NCI-H2081 (cell line): Measurements from ENCODE around the gene DNAJB1.
"Not testable (repeated sequence)": the region's sequence is repeated elsewhere in the genome, so short reads cannot be mapped to it uniquely, and the experiment has no call there.

Experiments
- DNase-seq, 2 experiments: peaks; one replicate each; lab custom pipeline; 2025; lab: John Stamatoyannopoulos, UW

DNAJB1 gene

DNA sequence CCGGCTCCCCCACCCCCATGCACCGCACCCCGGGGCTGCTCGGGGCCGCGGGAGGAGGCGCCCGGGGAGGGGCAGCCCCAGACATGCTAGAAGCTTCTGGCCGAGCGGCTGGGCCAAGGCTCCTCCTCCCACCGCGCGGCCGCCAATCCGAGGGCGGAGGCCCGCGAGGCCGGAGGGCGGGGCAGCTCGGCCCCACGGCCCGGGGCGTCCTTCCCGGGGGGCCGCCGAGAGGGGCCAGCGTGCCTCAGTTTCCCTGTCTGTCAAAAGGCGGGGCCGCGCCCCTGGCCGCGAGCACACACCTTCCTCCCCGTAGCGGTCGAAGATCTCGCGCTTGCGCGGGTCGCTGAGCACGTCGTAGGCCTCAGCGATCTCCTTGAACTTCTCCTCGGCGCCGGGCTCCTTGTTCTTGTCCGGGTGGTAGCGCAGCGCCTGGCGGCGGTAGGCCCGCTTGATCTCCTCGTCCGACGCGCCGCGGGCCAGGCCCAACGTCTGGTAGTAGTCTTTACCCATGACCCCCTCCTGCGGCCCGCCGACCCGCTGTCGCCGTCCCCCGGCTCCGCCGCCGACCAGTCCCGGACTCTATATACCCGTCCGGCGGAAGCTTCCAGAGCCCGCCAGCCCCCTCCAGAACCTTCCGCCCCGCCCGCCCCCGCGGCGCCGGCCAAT lies at the start of gene DNAJB1:
Gene DNAJB1 (minus strand): TSS at position 558 of the 666 bp plus-strand sequence. CDS start 48 bp downstream, at position 510.
- peak; percentile 33 to 56 for DNase-seq

DNA sequence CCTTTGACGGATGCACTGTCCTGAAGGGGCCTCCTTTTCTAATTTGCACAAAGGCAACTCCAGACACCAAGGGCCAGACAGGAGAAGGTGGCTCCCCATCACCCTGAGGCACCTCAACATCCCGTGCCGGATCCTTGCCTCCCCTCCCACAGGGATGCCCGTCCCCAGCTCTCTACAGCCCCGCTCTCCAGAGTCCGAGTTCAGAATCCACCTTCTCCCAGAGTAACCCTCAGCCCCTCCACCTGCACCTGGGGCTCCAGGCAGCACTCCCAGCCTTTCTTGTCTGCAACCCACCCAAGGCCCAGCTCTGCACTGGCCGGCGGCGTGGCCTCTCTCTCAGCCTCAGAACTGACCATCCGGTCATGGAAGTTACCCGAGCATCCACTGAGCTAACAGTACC lies 48.9 kb upstream of the DNAJB1 start:
- no peak for DNase-seq

DNA sequence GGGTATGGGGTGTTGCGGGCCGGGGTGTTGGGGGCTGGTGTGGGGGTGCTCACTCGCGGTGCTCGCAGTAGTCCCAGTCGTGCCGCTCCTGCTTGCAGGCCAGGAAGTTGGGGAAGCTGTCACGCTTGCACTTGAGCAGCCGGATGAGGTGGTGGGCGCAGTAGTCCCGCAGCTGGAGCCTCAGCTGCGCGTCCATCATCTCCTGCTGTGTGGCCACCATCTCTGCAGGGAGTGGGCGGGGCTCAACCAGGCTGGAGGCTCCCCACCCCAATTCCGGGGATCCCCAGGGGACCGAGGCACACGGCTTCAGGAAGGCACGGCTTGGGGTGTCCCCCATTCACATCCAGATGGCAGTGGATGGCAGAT lies 48.5 kb upstream of the DNAJB1 start:
- no peak for DNase-seq

DNA sequence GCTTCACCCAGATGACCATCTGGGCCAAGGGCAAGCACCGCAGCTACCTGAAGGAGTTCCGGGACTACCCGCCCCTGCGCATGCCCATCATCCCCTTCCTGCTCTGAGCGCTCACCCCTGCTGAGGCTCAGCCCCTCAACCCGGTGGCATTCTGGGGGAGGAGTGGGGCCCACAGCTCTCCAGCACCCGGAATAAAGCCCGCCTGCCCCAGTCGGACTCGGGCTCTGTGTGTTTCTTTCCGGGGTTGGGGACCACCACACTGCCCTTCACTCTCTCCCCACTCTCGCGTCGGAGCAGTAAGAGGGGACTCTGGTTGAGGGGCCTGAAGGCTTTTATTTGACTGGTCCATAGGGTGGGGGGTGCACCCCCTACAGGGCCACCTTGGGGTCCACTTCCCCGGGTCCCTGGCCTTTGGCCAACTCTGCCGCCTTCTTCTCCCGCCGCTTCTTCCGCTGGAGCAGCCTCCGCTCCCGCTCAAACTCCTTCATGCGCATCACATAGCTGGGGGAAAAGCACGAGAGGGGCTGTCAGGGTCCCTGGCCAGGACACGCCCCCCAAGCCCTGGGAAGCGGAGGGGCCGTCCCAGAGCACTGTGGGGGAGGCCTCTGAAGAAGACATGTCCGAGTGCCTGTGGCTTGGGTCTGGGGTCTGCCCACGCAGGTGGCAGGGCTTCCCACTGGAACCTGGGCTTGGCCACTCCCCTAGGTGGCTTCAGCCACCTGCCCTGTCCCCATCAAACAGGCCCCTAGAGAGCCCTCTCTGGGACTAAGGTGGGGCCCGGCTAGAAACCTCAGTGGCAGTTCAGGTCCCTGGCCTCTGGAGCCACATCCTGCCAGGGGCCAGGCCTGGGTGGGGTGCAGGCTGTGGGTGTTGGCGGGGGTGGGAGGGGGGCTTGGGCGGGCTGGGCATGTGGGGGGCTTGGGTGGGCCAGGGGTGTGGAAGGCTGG lies 47.8 kb upstream of the DNAJB1 start:
- DNase-seq = no peak

DNA sequence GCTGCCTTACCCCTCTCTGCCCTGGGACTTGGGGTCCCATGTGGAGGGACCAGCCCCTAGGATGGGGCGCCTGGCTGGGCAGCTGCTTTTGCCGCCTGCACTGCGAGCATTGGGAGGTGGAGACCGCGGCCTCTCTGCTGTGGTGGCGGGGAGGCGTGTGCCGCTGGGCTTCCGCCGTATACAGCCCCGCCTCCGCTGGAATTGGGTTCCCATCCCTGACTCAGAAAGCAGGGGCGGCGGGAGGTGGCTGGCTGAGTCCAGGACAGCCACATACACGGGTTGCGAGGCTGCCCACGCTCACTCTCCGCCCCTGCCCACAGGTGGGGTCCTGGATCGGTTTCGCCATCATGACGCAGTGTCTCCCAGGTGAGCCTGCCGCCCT lies 47.1 kb upstream of the DNAJB1 start:
- no peak for DNase-seq

DNA sequence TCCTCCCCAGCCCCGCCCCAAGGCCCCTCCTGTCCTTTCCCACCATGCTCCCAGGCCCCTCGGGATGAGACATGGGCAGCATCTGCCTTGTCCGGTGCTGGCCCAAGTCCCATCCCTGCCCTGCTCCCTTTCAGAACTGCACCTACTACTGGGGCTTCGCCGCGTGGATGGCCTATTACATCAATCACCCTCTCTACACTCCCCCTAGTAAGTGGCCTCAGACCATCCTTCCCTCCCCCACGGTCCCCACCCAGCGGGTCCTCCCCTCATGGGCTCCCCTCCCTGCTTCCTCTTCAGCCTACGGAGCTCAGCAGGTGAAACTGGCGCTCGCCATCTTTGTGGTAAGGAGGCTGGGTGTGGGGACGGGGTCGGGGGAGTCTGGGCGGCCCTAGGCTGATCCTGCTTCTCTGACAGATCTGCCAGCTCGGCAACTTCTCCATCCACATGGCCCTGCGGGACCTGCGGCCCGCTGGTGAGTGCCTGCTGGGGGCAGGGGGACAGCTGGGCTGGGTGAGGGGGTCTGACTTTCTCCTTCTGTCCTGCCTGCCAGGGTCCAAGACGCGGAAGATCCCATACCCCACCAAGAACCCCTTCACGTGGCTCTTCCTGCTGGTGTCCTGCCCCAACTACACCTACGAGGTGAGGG lies 46.6 kb upstream of the DNAJB1 start:
- not testable (repeated sequence) for DNase-seq

DNA sequence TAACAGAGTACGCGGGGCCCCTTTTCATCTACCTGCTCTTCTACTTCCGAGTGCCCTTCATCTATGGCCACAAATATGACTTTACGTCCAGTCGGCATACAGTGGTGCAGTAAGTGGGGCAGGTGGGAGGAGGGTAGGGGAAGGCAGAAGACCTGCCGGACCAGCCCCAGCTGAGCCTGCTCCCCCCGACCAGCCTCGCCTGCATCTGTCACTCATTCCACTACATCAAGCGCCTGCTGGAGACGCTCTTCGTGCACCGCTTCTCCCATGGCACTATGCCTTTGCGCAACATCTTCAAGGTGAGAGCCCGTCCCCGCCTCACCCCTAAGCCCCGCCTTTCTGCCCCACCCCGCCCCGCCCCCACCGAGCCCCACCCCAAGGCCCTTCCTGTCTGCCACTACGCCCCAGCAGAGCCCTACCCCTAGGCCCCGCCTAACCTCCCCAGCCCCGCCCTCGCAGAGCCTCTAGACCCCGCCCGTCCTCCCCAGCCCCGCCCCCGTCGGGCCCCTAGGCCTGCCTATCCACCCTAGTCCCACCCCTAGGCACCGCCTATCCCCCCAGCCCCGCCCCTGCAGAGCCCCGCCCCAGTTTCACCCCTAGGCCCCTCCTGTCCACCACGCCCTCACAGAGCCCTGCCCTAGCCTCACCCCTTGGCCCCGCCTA lies 45.9 kb upstream of the DNAJB1 start:
- peak in 1 of 2 experiments; percentile 26 for DNase-seq

DNA sequence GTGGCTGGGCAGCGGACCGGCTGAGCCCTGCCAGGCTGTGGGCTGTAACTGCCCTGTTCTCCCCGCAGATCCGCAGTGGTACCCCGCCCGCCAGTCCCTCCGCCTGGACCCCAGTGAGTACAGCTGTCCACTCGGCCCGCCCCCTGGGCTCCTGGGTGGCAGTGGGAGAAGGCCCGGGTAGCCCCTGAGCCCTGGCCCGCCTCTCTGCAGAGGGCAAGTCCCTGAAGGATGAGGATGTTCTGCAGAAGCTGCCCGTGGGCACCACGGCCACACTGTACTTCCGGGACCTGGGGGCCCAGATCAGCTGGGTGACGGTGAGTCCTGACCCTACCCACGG lies 45.4 kb upstream of the DNAJB1 start:
- DNase-seq = no peak

DNA sequence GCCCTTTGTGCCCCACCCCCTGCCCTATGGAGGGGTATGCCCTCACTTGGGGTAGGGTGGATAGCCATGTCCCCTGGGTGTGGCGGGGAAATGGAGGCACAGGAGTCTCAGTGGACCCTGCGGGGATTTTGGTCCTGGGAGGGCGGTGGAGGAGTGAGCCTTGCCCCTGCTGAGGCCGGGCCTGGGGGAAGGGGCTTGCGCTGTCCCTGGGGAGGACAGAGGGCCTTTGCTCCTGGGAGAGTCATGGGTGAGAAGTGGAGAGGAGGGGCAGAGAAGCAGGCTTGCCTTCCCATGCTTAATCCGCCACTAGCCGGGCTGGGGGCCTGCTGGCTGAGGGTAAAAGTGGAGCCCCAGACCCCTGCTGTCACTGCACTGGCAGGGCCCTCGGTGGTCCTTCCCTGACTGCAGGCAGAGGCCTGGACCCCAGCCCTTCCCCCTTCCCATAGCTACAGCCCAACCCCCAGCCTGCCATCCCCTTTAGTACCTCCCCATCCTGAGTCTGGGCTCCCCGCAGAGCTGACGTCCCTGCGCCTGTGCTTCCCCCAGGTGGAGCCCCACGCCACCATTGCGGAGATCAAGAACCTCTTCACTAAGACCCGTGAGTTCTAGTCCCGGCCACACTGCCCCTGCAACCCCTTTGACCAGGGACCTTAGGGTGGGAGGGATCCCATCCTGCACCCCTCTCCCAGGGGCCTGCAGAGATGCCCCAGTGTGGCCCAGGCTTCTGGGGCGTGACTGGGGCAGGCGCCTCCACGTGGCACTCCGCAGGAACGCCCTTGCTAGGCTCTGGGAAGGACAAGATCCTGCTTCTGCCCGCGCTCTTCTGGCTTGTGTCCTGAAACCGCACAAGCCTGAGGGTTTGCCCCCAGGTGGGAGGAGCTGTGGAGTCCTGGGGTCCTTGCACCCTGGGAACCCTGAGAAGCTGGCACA lies 44.7 kb upstream of the DNAJB1 start:
- no peak for DNase-seq

DNA sequence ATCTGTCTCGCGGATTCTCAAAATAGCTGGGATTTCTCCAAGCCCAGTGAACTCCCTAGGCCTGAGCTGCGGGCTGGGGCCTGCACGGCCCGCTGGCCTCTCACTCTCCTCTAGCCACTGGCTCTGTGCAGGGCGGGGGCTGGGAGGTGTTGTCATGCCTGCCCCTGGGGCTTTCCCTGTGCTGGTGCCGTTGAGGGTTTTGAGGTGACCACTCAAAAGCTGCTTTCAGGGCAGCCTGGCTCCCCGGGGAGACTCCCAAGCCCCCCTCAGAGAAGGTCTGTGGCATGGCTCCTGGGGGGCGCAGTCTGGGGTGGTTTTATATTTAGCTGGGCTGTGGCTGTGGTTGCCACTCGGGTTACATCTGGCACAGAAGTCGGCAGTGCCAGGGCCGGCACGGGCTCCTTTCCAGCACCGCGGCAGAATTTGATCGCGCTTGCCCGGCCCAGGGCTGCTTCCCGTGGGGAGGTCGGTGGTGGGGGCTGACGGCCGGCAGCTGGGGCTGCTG lies 43.7 kb upstream of the DNAJB1 start:
- no peak for DNase-seq

DNA sequence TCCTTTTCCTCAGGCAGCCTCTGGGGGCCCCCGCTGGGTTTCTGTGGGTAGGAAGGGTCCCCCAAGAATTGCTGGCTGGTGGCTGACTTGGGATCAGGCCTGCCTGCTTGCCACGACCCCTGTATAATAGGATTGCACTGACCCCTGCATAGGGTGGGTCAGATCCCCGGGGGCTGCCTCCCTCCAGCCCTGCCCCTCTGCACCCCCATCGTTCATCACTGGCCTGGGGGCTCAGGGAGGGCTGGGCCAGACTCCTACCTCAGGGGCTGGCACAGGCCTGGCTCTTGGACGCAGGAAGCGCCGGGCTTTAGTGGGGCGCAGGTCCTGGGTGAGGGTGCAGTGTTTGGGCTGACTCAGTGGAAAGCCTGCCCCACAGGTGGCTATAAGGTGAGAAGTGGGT lies 43.1 kb upstream of the DNAJB1 start:
- no peak for DNase-seq

DNA sequence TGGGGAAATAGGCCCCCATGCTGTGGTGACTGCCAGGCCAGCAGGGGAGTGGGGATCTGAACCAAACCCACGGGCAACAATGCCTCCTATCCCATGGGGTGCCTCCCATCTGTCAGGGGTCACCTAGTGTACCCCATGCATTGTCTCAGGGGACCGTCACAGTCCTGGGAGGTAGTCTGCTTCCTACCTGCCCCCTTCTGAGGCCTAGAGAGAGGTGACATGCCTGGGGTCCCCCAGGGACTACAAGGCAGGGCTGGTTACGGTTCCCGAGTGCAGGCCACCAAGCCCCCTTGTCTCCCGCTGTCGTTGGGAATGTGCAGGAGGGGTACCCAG lies 42.5 kb upstream of the DNAJB1 start:
- no peak for DNase-seq

DNA sequence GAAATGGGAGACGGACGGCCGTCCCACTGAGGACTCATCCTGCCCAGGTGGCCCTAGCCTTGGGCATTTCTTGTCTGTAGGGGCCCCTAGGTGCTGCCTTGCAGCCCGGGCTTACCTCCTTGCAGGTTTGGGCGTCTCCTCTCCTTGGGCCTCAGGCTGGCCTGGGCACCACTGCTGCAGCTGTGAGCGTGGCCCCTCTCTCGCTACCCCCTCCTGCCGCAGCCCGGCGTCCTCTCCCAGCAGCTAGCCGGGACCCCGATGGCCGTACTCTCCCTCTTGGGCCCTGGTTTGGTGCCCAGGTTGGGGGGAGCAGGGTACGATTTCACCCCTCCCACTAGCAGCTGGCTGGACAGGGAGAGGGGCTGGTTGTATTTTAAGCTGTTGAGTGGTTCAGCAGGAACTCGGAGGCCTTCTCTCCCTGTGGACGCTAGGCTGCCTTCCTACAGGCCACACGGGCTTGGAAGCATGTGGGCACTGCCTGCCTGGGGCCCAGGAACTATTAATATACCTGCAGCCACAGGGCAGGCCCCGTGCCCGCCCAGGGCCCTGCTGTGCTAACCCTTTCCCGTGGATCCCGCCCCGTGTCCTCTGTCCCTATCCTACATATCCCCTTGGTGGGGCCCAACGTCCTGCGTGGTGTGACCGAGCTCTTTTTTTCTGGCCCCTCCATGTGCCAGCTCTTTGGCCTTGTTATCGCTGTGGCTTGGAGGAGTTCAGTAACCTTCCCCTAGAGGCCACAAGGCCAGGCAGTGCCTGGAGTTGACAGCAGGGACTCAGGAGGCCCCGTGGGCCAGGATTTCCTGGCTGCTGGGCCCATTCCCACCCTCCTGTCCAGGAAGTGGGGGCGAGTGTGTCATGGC lies 41.9 kb upstream of the DNAJB1 start:
- no peak for DNase-seq

DNA sequence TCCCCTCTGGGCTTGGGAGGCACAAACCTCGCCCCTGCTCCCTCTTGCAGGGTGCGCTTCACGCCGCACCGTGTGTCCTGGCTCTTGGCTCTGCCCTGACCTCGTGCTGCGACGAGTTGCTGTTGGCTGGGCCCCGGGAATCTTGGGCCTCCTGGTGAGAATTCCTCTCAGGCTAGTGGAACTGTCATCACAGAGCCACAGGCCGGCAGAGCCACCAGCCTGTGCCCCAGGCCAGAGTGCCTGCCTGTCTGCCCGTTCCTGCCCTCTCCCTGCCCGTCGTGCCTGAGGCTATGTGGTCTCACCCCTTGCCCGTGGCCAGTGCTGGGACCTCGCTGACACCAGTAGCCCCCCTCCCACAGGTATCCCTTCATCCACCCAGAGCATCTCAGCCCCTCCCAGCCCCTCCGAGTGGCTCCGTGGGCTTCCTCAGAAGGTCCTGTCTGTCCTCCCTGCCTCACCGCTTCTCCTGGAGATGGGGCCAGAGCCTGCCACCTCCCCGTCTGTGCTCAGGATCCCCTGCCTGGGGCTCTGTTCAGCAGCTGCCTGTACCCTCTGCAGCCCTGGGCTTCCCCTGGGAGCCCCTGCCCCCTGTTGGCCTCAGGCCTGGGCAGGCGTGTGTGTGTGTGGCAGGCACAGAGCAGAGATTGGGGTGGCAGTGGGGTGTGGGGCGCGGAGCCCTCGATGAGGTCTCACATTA lies 40.3 kb upstream of the DNAJB1 start:
- DNase-seq = no peak

DNA sequence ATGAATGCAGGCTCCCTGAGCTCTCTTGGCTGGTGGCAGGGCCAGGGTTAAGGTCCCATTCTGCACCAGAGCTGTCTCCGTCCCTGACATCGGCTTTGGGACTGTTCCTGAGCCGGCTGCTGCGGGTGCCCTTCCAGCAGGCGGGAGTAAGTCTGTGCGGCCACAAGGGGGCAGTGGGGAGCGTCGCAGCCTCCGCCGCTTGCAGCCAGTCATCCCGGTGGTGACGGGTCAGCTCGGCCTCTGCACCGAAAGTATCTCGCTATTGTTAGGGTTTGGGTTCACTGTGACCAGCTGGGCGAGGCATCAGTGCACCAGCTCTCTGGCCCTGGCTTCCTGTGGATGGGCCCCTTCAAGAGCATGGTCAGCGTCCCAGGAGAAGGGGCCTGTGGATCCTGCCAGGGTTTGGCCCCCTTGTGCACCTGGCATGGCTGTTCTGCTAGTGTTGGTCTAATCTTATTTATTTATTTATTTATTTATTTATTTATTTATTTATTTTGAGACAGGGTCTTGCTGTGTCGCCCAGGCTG lies 38.5 kb upstream of the DNAJB1 start:
- DNase-seq = peak in 1 of 2 experiments; percentile 8

DNA sequence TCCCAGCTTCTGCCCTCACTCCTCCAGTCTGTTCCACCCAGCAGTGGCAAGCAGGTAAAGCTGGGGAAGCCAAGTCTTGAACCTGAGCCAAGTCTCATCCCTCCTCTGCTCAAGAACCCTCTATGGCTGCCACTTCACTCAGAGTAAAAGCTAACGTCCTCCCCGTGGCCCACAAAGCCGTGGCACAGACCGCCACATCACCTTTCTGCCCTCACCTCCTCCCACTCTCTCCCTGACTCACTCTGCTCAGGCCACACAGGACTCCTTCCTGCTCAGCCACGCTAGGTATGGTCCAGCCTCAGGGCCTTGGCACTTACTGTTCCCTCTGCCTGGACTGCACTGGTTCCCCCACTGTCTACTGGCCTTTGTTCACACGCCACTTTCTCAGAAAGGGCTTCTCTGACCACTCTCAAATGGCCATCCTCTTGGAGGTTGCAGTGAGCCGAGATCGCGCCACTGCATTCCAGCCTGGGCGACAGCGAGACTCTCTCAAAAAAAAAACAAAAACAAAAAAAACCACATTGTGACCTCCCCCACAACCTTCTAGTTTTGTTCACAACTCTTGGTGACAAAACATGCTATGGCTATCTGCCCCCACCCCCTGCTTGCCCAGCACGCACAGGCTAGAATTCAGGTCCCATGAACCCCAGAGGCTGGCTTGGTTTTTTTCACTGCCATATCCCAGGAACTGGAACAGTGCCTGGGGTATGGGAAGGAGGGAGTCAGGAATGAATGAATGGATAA lies 37.9 kb upstream of the DNAJB1 start:
- no peak for DNase-seq

DNA sequence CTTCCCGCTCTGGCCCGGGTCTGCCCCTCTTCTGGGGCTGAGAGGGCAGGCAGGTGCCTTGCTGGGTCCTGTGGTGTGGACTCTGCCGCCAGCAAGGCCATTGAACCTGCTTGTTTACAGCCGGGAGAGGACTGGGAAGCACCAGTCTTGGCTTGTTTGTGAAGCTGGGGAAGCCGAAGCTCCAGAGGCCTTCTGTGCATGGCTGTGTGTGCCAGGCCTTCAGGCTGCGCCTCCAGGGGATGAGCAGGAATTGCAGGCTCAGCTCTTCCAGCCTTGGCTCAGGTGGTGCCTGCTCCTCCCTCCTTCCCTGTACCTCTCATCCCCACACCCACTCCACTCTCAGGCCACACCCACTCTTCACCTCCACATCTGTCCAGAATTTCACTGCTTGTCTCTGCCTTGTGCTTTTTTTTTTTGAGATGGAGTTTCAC lies 36.2 kb upstream of the DNAJB1 start:
- DNase-seq = no peak

DNA sequence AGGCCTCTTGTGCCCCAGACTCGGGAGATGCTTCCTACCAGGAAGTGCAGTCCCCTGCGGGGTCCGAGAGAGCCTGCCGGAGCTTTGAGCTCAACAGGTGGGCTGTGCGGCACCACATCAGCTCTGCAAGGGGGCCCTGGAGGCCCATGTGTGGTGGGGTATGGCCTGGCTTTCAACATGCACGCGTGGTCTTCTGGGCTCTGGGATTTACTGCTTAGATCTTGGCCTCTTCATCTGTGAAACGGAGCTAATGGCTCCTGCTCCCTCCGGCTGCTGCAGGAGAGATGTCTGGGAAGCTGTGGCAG lies 35.7 kb upstream of the DNAJB1 start:
- DNase-seq = no peak
